Gastrocnemius medialis (tissue), 4 donors: ENCODE results near the gene CAVIN1.

Source experiments
- CTCF ChIP-seq, 5 experiments: fragments of 450-650 bp in 3 of 5; fragments of 200-600 bp in 2 of 5; sonication (generic) in 2 of 5; IDR thresholded peaks in 4 of 5; conservative IDR thresholded peaks in 1 of 5; 1 replicate in 4 of 5; 2 replicates in 1 of 5; pipeline ENCODE4 v1.5.1; 2016 to 2019; ENCODE audit warnings: antibody characterized with exemption in 5 of 5, mild to moderate bottlenecking in 3 of 5, moderate library complexity in 3 of 5
- POLR2A ChIP-seq, 2 donors: fragments of 450-650 bp; IDR thresholded peaks; one replicate each; pipeline ENCODE4 v1.6.1; 2017; ENCODE audit warnings: antibody characterized with exemption in 2 of 2, mild to moderate bottlenecking in 2 of 2, moderate library complexity in 2 of 2

GRCh38 chr17:42424991-42425610 lies 2.0 kb upstream of the CAVIN1 start:
- no peak for TF ChIP-seq CTCF (IDR thresholded peaks at IDR 0.05 in 4 of 5, conservative IDR thresholded peaks at IDR 0.05 in 1 of 5)
- no peak for TF ChIP-seq POLR2A (IDR thresholded peaks at IDR 0.05)
